Fibroblast of skin of left quadriceps (primary cell): ENCODE data around the gene KCNQ4.

Experiments
- DNase-seq, 2 experiments: peaks; one replicate each; pipeline ENCODE4 v3.0.0-alpha.2; 2013; ENCODE audit warnings: low read depth in 2 of 2

KCNQ4 gene

GRCh38 chr1:40783001-40783905, at the start of gene KCNQ4:
Gene KCNQ4, plus strand, starts transcription at chr1:40783787. Its CDS starts 307 bp downstream, at chr1:40784094.
- no peak for DNase-seq

GRCh38 chr1:40734882-40735628, 48.5 kb upstream of the KCNQ4 start:
- no peak for DNase-seq

- peak; percentile 31 to 37 for DNase-seq
Observed at GRCh38 chr1:40736085-40736531, 47.5 kb upstream of the KCNQ4 start.

- no peak for DNase-seq
Observed at GRCh38 chr1:40738831-40739230, 44.8 kb upstream of the KCNQ4 start.

- no peak for DNase-seq
Observed at GRCh38 chr1:40739455-40740008, 44.1 kb upstream of the KCNQ4 start.

- DNase-seq, result no peak
Observed at GRCh38 chr1:40740039-40740996, 43.3 kb upstream of the KCNQ4 start.

- DNase-seq, result no peak
Observed at GRCh38 chr1:40740997-40741736, 42.4 kb upstream of the KCNQ4 start.

- no peak for DNase-seq
Observed at GRCh38 chr1:40742363-40743061, 41.1 kb upstream of the KCNQ4 start.

- DNase-seq, result no peak
Observed at GRCh38 chr1:40743452-40743851, 40.1 kb upstream of the KCNQ4 start.

GRCh38 chr1:40743860-40744259, 39.7 kb upstream of the KCNQ4 start:
- no peak for DNase-seq

- DNase-seq, result peak; percentile 28 to 35
Observed at GRCh38 chr1:40745176-40745575, 38.4 kb upstream of the KCNQ4 start.

- DNase-seq, result no peak
Observed at GRCh38 chr1:40746344-40747090, 37.1 kb upstream of the KCNQ4 start.

GRCh38 chr1:40748841-40749718, 34.5 kb upstream of the KCNQ4 start:
- no peak for DNase-seq

GRCh38 chr1:40749817-40750216, 33.8 kb upstream of the KCNQ4 start:
- DNase-seq, result no peak

GRCh38 chr1:40750451-40750908, 33.1 kb upstream of the KCNQ4 start:
- DNase-seq, result no peak

- no peak for DNase-seq
Observed at GRCh38 chr1:40751802-40752201, 31.8 kb upstream of the KCNQ4 start.

- DNase-seq, result no peak
Observed at GRCh38 chr1:40753142-40753882, 30.3 kb upstream of the KCNQ4 start.
